ENCODE data around the gene ZNF644. TPM values are rescaled to one million over a fixed set of nuclear protein-coding genes. Genes with fewer than 3 reads are reported as not detected.
"Not testable (repeated sequence)": the region's sequence is repeated elsewhere in the genome, so short reads cannot be mapped to it uniquely, and the experiment has no call there.

The ZNF644 gene
- total RNA-seq, 1 experiment from 2014 or later, result 36.5 TPM

DNA sequence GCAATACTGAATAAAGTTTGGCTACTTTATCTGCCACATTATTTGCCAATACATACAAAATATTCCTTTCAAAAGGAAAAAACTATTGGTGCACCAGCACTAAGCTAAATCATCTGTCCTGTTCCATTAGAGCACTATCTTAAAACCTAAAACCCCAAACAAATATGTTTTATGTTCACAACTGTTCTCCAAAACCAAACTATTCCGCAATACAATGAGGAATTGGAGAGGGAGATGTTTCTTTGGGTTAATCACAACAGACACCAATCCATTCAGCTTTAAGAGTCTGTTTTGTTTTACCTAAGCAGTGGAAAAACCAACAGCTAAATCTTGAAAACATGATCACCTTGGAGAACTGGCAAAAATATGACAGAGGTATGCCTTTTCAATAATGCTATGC, 85.1 kb downstream of the ZNF644 start:
- Histone ChIP-seq H3K79me2 (ENCODE audit: low read depth) (peaks cover 68% of the 10 kb centered on the region), H3K9me2 (ENCODE audit: insufficient read depth) (peaks cover 7% of the 10 kb centered on the region), H3K27me3 (ENCODE audit: insufficient read depth, low read depth) (no peaks in the 10 kb centered on the region), H3K9me3 (ENCODE audit: insufficient read depth, low read depth) (no peaks in the 10 kb centered on the region), H3F3A (ENCODE audit: insufficient read depth, low read depth) (no peaks in the 10 kb centered on the region; the same call in 1 of the 2 replicates), H3K4me1 (replicated peaks; ENCODE audit: insufficient read depth) (no peaks in the 10 kb centered on the region), H4K20me1 (ENCODE audit: insufficient read depth) (peaks cover 20% of the 10 kb centered on the region), H2AFZ (no peak overlapping the region), H3K36me3 (ENCODE audit: low read depth) (peaks cover 47% of the 10 kb centered on the region), H3K4me2 (no peak overlapping the region), H3K4me3 (no peak overlapping the region), H3K27ac (no peak overlapping the region)
- intact Hi-C loops (cut with micrococcal nuclease; ENCODE audit: unreplicated experiment), result no loop called here
- ChIA-PET POLR2A (ENCODE audit: unreplicated experiment) (interaction anchor here (0.6 kb wide), 1 partner anchor 19 kb away, joined by 3 read pairs; no protein-coding TSS in a partner anchor), CTCF (no interaction called here)
- BruUV-seq (replicated peaks), result no TSS peak
- TF ChIP-seq EZH2 (IDR thresholded peaks at IDR 0.05; ENCODE audit: low read depth), result no peak
- TF ChIP-seq, protein P1, sequence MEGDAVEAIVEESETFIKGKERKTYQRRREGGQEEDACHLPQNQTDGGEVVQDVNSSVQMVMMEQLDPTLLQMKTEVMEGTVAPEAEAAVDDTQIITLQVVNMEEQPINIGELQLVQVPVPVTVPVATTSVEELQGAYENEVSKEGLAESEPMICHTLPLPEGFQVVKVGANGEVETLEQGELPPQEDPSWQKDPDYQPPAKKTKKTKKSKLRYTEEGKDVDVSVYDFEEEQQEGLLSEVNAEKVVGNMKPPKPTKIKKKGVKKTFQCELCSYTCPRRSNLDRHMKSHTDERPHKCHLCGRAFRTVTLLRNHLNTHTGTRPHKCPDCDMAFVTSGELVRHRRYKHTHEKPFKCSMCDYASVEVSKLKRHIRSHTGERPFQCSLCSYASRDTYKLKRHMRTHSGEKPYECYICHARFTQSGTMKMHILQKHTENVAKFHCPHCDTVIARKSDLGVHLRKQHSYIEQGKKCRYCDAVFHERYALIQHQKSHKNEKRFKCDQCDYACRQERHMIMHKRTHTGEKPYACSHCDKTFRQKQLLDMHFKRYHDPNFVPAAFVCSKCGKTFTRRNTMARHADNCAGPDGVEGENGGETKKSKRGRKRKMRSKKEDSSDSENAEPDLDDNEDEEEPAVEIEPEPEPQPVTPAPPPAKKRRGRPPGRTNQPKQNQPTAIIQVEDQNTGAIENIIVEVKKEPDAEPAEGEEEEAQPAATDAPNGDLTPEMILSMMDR (conservative IDR thresholded peaks at IDR 0.05), result no peak
- no peak for DNase-seq

DNA sequence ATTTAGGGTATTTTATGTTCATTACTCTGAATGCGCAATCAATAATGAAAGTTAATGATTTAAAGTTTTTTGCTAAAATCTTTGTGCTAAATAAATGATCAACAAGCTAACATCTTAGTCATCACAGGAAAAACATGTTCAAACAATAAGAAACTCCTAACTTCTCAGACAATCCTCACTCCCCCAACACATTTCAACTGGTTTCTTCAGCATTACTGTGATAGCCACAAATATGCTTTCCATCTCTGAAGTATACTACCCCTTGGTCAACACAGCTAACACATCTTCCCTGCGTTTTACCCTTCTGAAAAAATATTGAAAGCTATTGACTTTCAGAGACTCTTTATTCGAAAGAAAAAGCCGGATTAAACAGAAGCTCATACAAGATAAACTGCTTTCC, 85.8 kb downstream of the ZNF644 start:
- peaks cover 20% of the 10 kb centered on the region for H4K20me1 ChIP-seq (ENCODE audit: insufficient read depth)
- ChIA-PET CTCF (interaction anchor here (0.6 kb wide), 1 partner anchor 230 kb away, joined by 3 read pairs; no protein-coding TSS in a partner anchor), POLR2A (ENCODE audit: unreplicated experiment) (interaction anchor here (0.6 to 0.8 kb wide), 2 partner anchors 19 to 936 kb away, joined by 3 to 7 read pairs; no protein-coding TSS in a partner anchor)
- H3K4me1 ChIP-seq (replicated peaks; ENCODE audit: insufficient read depth), result no peaks in the 10 kb centered on the region
- TF ChIP-seq EZH2 (IDR thresholded peaks at IDR 0.05; ENCODE audit: low read depth), result no peak
- TF ChIP-seq, protein P1 (conservative IDR thresholded peaks at IDR 0.05), result no peak
- no peak overlapping the region for H3K4me3 ChIP-seq
- DNase-seq, result no peak
- H3K4me2 ChIP-seq, result no peak overlapping the region
- peaks cover 43% of the 10 kb centered on the region for H3K36me3 ChIP-seq (ENCODE audit: low read depth)
- H3K9me2 ChIP-seq (ENCODE audit: insufficient read depth), result peaks cover 7% of the 10 kb centered on the region
- no peak overlapping the region for H3K27ac ChIP-seq
- no peak overlapping the region for H2AFZ ChIP-seq
- H3K9me3 ChIP-seq (ENCODE audit: insufficient read depth, low read depth), result no peaks in the 10 kb centered on the region
- H3F3A ChIP-seq (ENCODE audit: insufficient read depth, low read depth), result no peaks in the 10 kb centered on the region; the same call in 1 of the 2 replicates
- H3K27me3 ChIP-seq (ENCODE audit: insufficient read depth, low read depth), result no peaks in the 10 kb centered on the region
- intact Hi-C loops (cut with micrococcal nuclease; ENCODE audit: unreplicated experiment), result no loop called here
- no TSS peak for BruUV-seq (replicated peaks)
- H3K79me2 ChIP-seq (ENCODE audit: low read depth), result peaks cover 73% of the 10 kb centered on the region

DNA sequence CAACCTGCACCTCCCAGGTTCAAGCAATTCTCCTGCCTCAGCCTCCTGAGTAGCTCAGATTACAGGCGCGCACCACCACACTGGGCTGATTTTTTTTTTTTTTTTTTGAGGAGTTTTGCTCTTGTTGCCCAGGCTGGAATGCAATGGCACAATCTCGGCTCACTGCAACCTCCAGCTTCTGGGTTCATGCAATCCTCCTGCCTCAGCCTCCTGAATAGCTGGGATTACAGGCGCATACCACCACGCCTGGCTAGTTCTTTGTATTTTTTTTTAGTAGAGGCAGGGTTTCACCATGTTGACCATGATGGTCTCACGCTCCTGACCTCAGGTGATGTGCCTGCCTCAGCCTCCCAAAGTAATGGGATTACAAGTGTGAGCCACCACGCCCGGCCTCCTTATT, 93.6 kb downstream of the ZNF644 start:
- peaks cover 13% of the 10 kb centered on the region; the same call in 1 of the 2 replicates for H3K4me1 ChIP-seq (replicated peaks; ENCODE audit: insufficient read depth)
- H3K9me2 ChIP-seq (ENCODE audit: insufficient read depth); H3K27me3 ChIP-seq (ENCODE audit: insufficient read depth, low read depth); H2AFZ ChIP-seq; DNase-seq; H3F3A ChIP-seq (ENCODE audit: insufficient read depth, low read depth); CTCF ChIA-PET; H3K4me3 ChIP-seq; H3K4me2 ChIP-seq; POLR2A ChIA-PET (ENCODE audit: unreplicated experiment); BruUV-seq (replicated peaks); intact Hi-C loops (cut with micrococcal nuclease; ENCODE audit: unreplicated experiment); H3K27ac ChIP-seq; H3K9me3 ChIP-seq (ENCODE audit: insufficient read depth, low read depth): not testable (repeated sequence)
- peaks cover 10% of the 10 kb centered on the region for H3K36me3 ChIP-seq (ENCODE audit: low read depth)
- H3K79me2 ChIP-seq (ENCODE audit: low read depth), result peaks cover 92% of the 10 kb centered on the region
- H4K20me1 ChIP-seq (ENCODE audit: insufficient read depth), result peaks cover 41% of the 10 kb centered on the region

DNA sequence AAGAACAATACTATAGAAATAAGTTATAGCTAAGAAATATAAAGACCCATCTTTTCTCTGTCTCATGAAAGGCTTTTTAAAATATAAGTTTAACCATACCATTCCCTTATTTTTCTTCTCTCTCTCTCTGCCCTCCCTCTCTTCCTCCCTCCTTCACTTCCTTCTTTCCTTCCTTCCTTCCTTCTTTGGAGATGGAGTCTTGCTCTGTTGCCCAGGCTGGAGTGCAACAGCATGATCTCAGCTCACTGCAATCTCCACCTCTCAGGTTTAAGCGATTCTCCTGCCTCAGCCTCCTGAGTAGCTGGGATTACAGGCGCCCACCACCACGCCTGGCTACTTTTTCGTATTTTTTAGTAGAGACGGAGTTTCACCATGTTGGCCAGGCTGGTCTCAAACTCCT, 94.2 kb downstream of the ZNF644 start:
- CTCF ChIA-PET; intact Hi-C loops (cut with micrococcal nuclease; ENCODE audit: unreplicated experiment); DNase-seq; POLR2A ChIA-PET (ENCODE audit: unreplicated experiment); H3K4me2 ChIP-seq; H3K9me3 ChIP-seq (ENCODE audit: insufficient read depth, low read depth); H2AFZ ChIP-seq; H3K27ac ChIP-seq; H3K9me2 ChIP-seq (ENCODE audit: insufficient read depth); H3F3A ChIP-seq (ENCODE audit: insufficient read depth, low read depth); H3K4me3 ChIP-seq; H3K27me3 ChIP-seq (ENCODE audit: insufficient read depth, low read depth); BruUV-seq (replicated peaks): not testable (repeated sequence)
- Histone ChIP-seq H3K79me2 (ENCODE audit: low read depth) (peaks cover 92% of the 10 kb centered on the region), H3K4me1 (replicated peaks; ENCODE audit: insufficient read depth) (peaks cover 13% of the 10 kb centered on the region; the same call in 1 of the 2 replicates), H3K36me3 (ENCODE audit: low read depth) (peaks cover 10% of the 10 kb centered on the region; the same call in 1 of the 2 replicates), H4K20me1 (ENCODE audit: insufficient read depth) (peaks cover 44% of the 10 kb centered on the region)
